Effector memory CD4-positive, alpha-beta T cell (primary cell): ENCODE measurements around the gene ASTN1.

Experiments
- DNase-seq, 3 donors: peaks; one replicate each; pipeline ENCODE4 v3.0.0-alpha.2; 2020
- H3K27ac ChIP-seq: 2 replicates; pipeline ENCODE4 v1.7.0; 2013; ENCODE audit warnings: mild to moderate bottlenecking, low read length, moderate library complexity; ENCODE audit not compliant: insufficient read depth, poor library complexity, severe bottlenecking
- H3K27me3 ChIP-seq: replicated peaks from 2 replicates; pipeline ENCODE4 v1.7.0; 2013; ENCODE audit warnings: mild to moderate bottlenecking, low read length; ENCODE audit not compliant: insufficient read depth, control insufficient read depth, poor library complexity, severe bottlenecking
- H3K36me3 ChIP-seq: 2 replicates; pipeline ENCODE4 v1.7.0; 2013; ENCODE audit warnings: mild to moderate bottlenecking, low read length, moderate library complexity; ENCODE audit not compliant: control insufficient read depth, insufficient read depth
- H3K4me1 ChIP-seq: 2 replicates; pipeline ENCODE4 v1.7.0; 2013; ENCODE audit warnings: low read length, mild to moderate bottlenecking; ENCODE audit not compliant: control insufficient read depth, insufficient read depth, poor library complexity, severe bottlenecking
- H3K4me3 ChIP-seq: 2 replicates; pipeline ENCODE4 v1.7.0; 2013; ENCODE audit warnings: low read length, low read depth, mild to moderate bottlenecking; ENCODE audit not compliant: insufficient read depth, poor library complexity, severe bottlenecking
- H3K9me3 ChIP-seq: 2 replicates; pipeline ENCODE4 v1.7.0; 2013; ENCODE audit warnings: mild to moderate bottlenecking, low read length, moderate library complexity; ENCODE audit not compliant: control insufficient read depth

ASTN1 gene

GRCh38 chr1:177116941-177117340, 47.6 kb downstream of the ASTN1 start:
- no peaks in the 10 kb centered on the region for H3K36me3 ChIP-seq
- H3K4me3 ChIP-seq = no peak overlapping the region
- H3K27ac ChIP-seq = no peak overlapping the region
- no peaks in the 10 kb centered on the region for H3K27me3 ChIP-seq
- no peak for DNase-seq
- H3K9me3 ChIP-seq = no peaks in the 10 kb centered on the region
- H3K4me1 ChIP-seq = no peaks in the 10 kb centered on the region

GRCh38 chr1:177106614-177107365, 57.7 kb downstream of the ASTN1 start:
- H3K36me3 ChIP-seq = no peaks in the 10 kb centered on the region
- DNase-seq = no peak
- H3K27ac ChIP-seq = no peak overlapping the region
- no peaks in the 10 kb centered on the region for H3K27me3 ChIP-seq
- no peak overlapping the region for H3K4me3 ChIP-seq
- H3K9me3 ChIP-seq = no peaks in the 10 kb centered on the region
- H3K4me1 ChIP-seq = no peaks in the 10 kb centered on the region

- no peaks in the 10 kb centered on the region for H3K27me3 ChIP-seq
- no peaks in the 10 kb centered on the region for H3K4me1 ChIP-seq
- H3K27ac ChIP-seq = no peak overlapping the region
- no peaks in the 10 kb centered on the region for H3K36me3 ChIP-seq
- no peaks in the 10 kb centered on the region for H3K9me3 ChIP-seq
- DNase-seq = no peak
- H3K4me3 ChIP-seq = no peak overlapping the region
Measured at GRCh38 chr1:177106196-177106595, 58.3 kb downstream of the ASTN1 start.

GRCh38 chr1:177103005-177103852, 61.3 kb downstream of the ASTN1 start:
- Histone ChIP-seq H3K36me3 (no peaks in the 10 kb centered on the region), H3K27ac (no peak overlapping the region), H3K9me3 (no peaks in the 10 kb centered on the region), H3K27me3 (no peaks in the 10 kb centered on the region), H3K4me3 (no peak overlapping the region), H3K4me1 (no peaks in the 10 kb centered on the region)
- no peak for DNase-seq

GRCh38 chr1:177092001-177092400, 72.5 kb downstream of the ASTN1 start:
- H3K4me3 ChIP-seq = no peak overlapping the region
- H3K27ac ChIP-seq = no peak overlapping the region
- no peak for DNase-seq
- H3K27me3 ChIP-seq = no peaks in the 10 kb centered on the region
- no peaks in the 10 kb centered on the region for H3K36me3 ChIP-seq
- H3K4me1 ChIP-seq = no peaks in the 10 kb centered on the region
- no peaks in the 10 kb centered on the region for H3K9me3 ChIP-seq

- no peak overlapping the region for H3K4me3 ChIP-seq
- no peaks in the 10 kb centered on the region for H3K9me3 ChIP-seq
- no peaks in the 10 kb centered on the region for H3K4me1 ChIP-seq
- H3K36me3 ChIP-seq = no peaks in the 10 kb centered on the region
- DNase-seq = no peak
- no peak overlapping the region for H3K27ac ChIP-seq
- H3K27me3 ChIP-seq = no peaks in the 10 kb centered on the region
Measured at GRCh38 chr1:177091040-177091439, 73.5 kb downstream of the ASTN1 start.

- no peak for DNase-seq
- no peak overlapping the region for H3K27ac ChIP-seq
- H3K4me3 ChIP-seq = no peak overlapping the region
- H3K4me1 ChIP-seq = no peaks in the 10 kb centered on the region
- no peaks in the 10 kb centered on the region for H3K36me3 ChIP-seq
- H3K27me3 ChIP-seq = no peaks in the 10 kb centered on the region
- H3K9me3 ChIP-seq = no peaks in the 10 kb centered on the region
Measured at GRCh38 chr1:177088966-177089365, 75.5 kb downstream of the ASTN1 start.

- H3K4me3 ChIP-seq = no peak overlapping the region
- H3K27me3 ChIP-seq = no peaks in the 10 kb centered on the region
- no peaks in the 10 kb centered on the region for H3K4me1 ChIP-seq
- no peaks in the 10 kb centered on the region for H3K9me3 ChIP-seq
- H3K27ac ChIP-seq = no peak overlapping the region
- no peaks in the 10 kb centered on the region for H3K36me3 ChIP-seq
- no peak for DNase-seq
Measured at GRCh38 chr1:177082855-177083693, 81.4 kb downstream of the ASTN1 start.

GRCh38 chr1:177080564-177080963, 83.9 kb downstream of the ASTN1 start:
- no peak overlapping the region for H3K4me3 ChIP-seq
- H3K27ac ChIP-seq = no peak overlapping the region
- no peaks in the 10 kb centered on the region for H3K9me3 ChIP-seq
- H3K4me1 ChIP-seq = no peaks in the 10 kb centered on the region
- H3K27me3 ChIP-seq = no peaks in the 10 kb centered on the region
- no peaks in the 10 kb centered on the region for H3K36me3 ChIP-seq
- no peak for DNase-seq
